HepG2 (cell line): ENCODE results near the gene ZNF644. TPM values are rescaled to one million over a fixed set of nuclear protein-coding genes. Genes with fewer than 3 reads are reported as not detected.
A peak's percentile ranks its signal among the peaks of the same experiment; 100 is the strongest.

ENCODE experiments used
- BCL6 ChIP-seq: IDR thresholded peaks from 2 replicates; pipeline ENCODE4 v1.6.1; 2016; ENCODE audit warnings: missing genetic modification reagents, missing compliant biosample characterization
- CCAR2 ChIP-seq: fragments of 200-400 bp; formaldehyde crosslinking; optimal IDR thresholded peaks from 2 replicates; pipeline ENCODE3; 2018; ENCODE audit warnings: low read depth, mild to moderate bottlenecking, low read length, moderate library complexity
- FOXA1 ChIP-seq, 2 experiments: fragments of 450-650 bp in 1 of 2; sonication (generic) in 1 of 2; formaldehyde crosslinking in 1 of 2; IDR thresholded peaks; 2 replicates each; pipeline versions ENCODE4 v1.4.0 to v1.6.1; 2016 to 2020; ENCODE audit warnings: missing genetic modification reagents in 1 of 2
- GATA4 ChIP-seq: sonication (generic); IDR thresholded peaks from 2 replicates; pipeline ENCODE4 v1.6.1; 2016; ENCODE audit warnings: antibody characterized with exemption, low read depth, borderline replicate concordance
- MEIS2 ChIP-seq: sonication (generic); formaldehyde crosslinking; IDR thresholded peaks from 2 replicates; pipeline ENCODE4 v1.9.0; 2021; ENCODE audit warnings: mild to moderate bottlenecking, missing genetic modification reagents
- NCOA2 ChIP-seq: sonication (generic); formaldehyde crosslinking; IDR thresholded peaks from 2 replicates; pipeline ENCODE4 v1.8.0; 2022; ENCODE audit warnings: inconsistent platforms
- NFYC ChIP-seq: IDR thresholded peaks from 2 replicates; pipeline ENCODE4 v1.6.1; 2016; ENCODE audit warnings: missing genetic modification reagents, missing compliant biosample characterization
- PRMT3 ChIP-seq: sonication (generic); formaldehyde crosslinking; IDR thresholded peaks from 2 replicates; pipeline ENCODE4 v1.8.1; 2022; ENCODE audit warnings: low read depth, mild to moderate bottlenecking, moderate library complexity, missing genetic modification reagents, borderline replicate concordance
- SAP130 ChIP-seq: IDR thresholded peaks from 2 replicates; pipeline ENCODE4 v1.6.1; 2016; ENCODE audit warnings: low read depth
- STAG1 ChIP-seq: sonication (generic); formaldehyde crosslinking; IDR thresholded peaks from 2 replicates; pipeline ENCODE4 v1.4.0; 2020; ENCODE audit warnings: missing genetic modification reagents
- TBX2 ChIP-seq: sonication (generic); formaldehyde crosslinking; IDR thresholded peaks from 2 replicates; pipeline ENCODE4 v1.5.0; 2020; ENCODE audit warnings: missing genetic modification reagents, mild to moderate bottlenecking, borderline replicate concordance
- ZNF432 ChIP-seq: sonication (generic); formaldehyde crosslinking; IDR thresholded peaks from 2 replicates; pipeline ENCODE4 v1.5.0; 2020; ENCODE audit warnings: missing genetic modification reagents, mild to moderate bottlenecking, borderline replicate concordance
- ZNF781 ChIP-seq: sonication (generic); formaldehyde crosslinking; IDR thresholded peaks from 2 replicates; pipeline ENCODE4 v1.5.1; 2020; ENCODE audit warnings: borderline replicate concordance, mild to moderate bottlenecking, missing genetic modification reagents; ENCODE audit errors: not compliant biosample characterization
- ZNF782 ChIP-seq: sonication (generic); formaldehyde crosslinking; IDR thresholded peaks from 2 replicates; pipeline ENCODE4 v1.4.0; 2020; ENCODE audit warnings: missing genetic modification reagents, mild to moderate bottlenecking, borderline replicate concordance
- ZNF83 ChIP-seq: sonication (generic); formaldehyde crosslinking; IDR thresholded peaks from 2 replicates; pipeline ENCODE4 v1.4.0; 2020; ENCODE audit warnings: missing genetic modification reagents, mild to moderate bottlenecking, borderline replicate concordance
- ZNF879 ChIP-seq: sonication (generic); formaldehyde crosslinking; IDR thresholded peaks from 2 replicates; pipeline ENCODE4 v1.8.1; 2023; ENCODE audit warnings: missing genetic modification reagents
- polyA plus RNA-seq, 8 experiments: library from polyadenylated mRNA; depleted of rRNA in 3 of 8; stranded (reverse) in 7 of 8; unstranded in 1 of 8; fragments of >200 nt; fragmentation: Illumina TruSeq in 4 of 8; extraction: Trizol in 4 of 8; gene quantifications; 2 replicates each; pipeline versions ENCODE4 v1.2.1 to v1.2.3, GENCODE V29; 2011 to 2016; ENCODE audit warnings: low read depth in 4 of 8, missing spikeins in 1 of 8, mixed read lengths in 1 of 8; ENCODE audit not compliant: insufficient read depth in 1 of 8
- total RNA-seq, 5 experiments: library from RNA; depleted of rRNA; stranded (reverse); fragments of >200 nt; fragmentation: Illumina TruSeq; extraction: Trizol; gene quantifications; 2 replicates each; pipeline ENCODE4 v1.2.3, GENCODE V29; 2016; ENCODE audit warnings: low read depth in 1 of 5
- TF ChIP-seq, protein P1 (sequence below): IDR thresholded peaks from 2 replicates; pipeline ENCODE4 v1.6.1; 2018; ENCODE audit warnings: missing genetic modification reagents
- TF ChIP-seq, protein P2 (sequence below): sonication (generic); formaldehyde crosslinking; IDR thresholded peaks from 2 replicates; pipeline ENCODE4 v1.5.0; 2020; ENCODE audit warnings: missing genetic modification reagents
- TF ChIP-seq, protein P3 (sequence below): sonication (generic); formaldehyde crosslinking; IDR thresholded peaks from 2 replicates; pipeline ENCODE4 v1.8.0; 2022; ENCODE audit warnings: low read depth, missing genetic modification reagents
- TF ChIP-seq, protein P4 (sequence below): sonication (generic); formaldehyde crosslinking; IDR thresholded peaks from 2 replicates; pipeline ENCODE4 v1.8.0; 2022; ENCODE audit warnings: missing genetic modification reagents, mild to moderate bottlenecking, moderate library complexity, borderline replicate concordance
- TF ChIP-seq, protein P5 (sequence below): sonication (generic); formaldehyde crosslinking; IDR thresholded peaks from 2 replicates; pipeline ENCODE4 v1.5.1; 2020; ENCODE audit warnings: mild to moderate bottlenecking, moderate library complexity, missing genetic modification reagents

ZNF644 gene
- total and polyA plus RNA-seq, 2 of the 13 experiments (the other 11 are each of a cell fraction or from before 2014, with no cell fraction given) = 17.7 to 51.7 TPM

DNA sequence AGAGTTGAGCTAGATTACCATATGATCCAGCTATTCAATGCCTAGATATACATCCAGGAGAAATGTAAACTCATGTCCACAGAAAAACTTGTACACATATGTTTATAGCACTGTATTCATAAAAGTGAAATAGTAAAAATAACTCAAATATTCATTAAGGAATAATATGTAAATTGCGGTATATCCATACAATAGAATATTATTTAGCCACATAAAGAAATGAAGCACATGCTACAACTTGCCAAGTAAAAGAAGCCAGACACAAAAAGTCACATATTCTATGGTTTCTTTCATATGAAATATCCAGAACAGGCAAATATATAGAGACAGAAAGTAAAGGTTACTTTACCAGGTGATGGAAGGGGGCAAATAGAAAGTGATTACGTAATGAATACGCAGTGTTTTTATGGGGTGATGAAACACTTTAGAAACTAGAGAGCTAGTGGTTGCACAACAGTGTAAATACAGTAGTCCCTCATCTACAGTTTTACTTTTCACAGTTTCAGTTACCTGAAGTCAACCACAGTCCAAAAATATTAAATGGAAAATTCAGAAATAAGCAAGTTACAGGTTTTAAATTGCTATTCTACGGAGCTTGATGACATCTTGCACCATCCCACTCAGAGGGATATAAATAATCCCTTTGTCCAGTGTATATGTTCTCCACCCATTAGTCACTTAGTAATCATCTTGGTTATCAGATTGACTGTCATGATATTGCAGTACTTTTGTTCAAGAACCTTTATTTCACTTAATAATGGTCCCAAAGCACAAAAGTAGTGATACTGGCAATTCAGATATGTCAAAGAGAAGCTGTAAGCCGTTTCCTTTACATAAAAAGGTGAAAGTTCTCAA is 62.3 kb downstream of the ZNF644 start (continued):
- TF ChIP-seq, protein P1, sequence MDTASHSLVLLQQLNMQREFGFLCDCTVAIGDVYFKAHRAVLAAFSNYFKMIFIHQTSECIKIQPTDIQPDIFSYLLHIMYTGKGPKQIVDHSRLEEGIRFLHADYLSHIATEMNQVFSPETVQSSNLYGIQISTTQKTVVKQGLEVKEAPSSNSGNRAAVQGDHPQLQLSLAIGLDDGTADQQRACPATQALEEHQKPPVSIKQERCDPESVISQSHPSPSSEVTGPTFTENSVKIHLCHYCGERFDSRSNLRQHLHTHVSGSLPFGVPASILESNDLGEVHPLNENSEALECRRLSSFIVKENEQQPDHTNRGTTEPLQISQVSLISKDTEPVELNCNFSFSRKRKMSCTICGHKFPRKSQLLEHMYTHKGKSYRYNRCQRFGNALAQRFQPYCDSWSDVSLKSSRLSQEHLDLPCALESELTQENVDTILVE (CRISPR knock-in tag) = no peak
- no peak for TF ChIP-seq ZNF432 (CRISPR knock-in tag)
- no peak for TF ChIP-seq ZNF781
- TF ChIP-seq ZNF879 (CRISPR knock-in tag) = no peak
- TF ChIP-seq, protein P2, sequence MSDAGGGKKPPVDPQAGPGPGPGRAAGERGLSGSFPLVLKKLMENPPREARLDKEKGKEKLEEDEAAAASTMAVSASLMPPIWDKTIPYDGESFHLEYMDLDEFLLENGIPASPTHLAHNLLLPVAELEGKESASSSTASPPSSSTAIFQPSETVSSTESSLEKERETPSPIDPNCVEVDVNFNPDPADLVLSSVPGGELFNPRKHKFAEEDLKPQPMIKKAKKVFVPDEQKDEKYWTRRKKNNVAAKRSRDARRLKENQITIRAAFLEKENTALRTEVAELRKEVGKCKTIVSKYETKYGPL = peak; percentile 72; the same call in 1 of the 2 replicates
- TF ChIP-seq GATA4 = no peak
- no peak for TF ChIP-seq TBX2 (CRISPR knock-in tag)
- TF ChIP-seq, protein P3, sequence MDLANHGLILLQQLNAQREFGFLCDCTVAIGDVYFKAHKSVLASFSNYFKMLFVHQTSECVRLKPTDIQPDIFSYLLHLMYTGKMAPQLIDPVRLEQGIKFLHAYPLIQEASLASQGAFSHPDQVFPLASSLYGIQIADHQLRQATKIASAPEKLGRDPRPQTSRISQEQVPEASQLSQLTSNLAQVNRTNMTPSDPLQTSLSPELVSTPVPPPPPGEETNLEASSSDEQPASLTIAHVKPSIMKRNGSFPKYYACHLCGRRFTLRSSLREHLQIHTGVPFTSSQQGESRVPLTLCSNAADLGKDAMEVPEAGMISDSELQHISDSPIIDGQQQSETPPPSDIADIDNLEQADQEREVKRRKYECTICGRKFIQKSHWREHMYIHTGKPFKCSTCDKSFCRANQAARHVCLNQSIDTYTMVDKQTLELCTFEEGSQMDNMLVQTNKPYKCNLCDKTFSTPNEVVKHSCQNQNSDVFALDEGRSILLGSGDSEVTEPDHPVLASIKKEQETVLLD = no peak
- no peak for TF ChIP-seq CCAR2
- TF ChIP-seq NFYC (CRISPR knock-in tag) = no peak
- TF ChIP-seq, protein P4, sequence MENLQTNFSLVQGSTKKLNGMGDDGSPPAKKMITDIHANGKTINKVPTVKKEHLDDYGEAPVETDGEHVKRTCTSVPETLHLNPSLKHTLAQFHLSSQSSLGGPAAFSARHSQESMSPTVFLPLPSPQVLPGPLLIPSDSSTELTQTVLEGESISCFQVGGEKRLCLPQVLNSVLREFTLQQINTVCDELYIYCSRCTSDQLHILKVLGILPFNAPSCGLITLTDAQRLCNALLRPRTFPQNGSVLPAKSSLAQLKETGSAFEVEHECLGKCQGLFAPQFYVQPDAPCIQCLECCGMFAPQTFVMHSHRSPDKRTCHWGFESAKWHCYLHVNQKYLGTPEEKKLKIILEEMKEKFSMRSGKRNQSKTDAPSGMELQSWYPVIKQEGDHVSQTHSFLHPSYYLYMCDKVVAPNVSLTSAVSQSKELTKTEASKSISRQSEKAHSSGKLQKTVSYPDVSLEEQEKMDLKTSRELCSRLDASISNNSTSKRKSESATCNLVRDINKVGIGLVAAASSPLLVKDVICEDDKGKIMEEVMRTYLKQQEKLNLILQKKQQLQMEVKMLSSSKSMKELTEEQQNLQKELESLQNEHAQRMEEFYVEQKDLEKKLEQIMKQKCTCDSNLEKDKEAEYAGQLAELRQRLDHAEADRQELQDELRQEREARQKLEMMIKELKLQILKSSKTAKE = no peak
- TF ChIP-seq ZNF782 (CRISPR knock-in tag) = no peak
- TF ChIP-seq STAG1 = no peak
- no peak for TF ChIP-seq FOXA1 (IDR thresholded peaks at IDR 0.05)
- peak; percentile 86 for TF ChIP-seq FOXA1 (CRISPR knock-in tag; IDR thresholded peaks at IDR 0.05)
- TF ChIP-seq BCL6 (CRISPR knock-in tag) = peak; percentile 85
- peak; percentile 45 for TF ChIP-seq SAP130 (CRISPR knock-in tag)
- TF ChIP-seq MEIS2 (CRISPR knock-in tag) = no peak
- TF ChIP-seq, protein P5, sequence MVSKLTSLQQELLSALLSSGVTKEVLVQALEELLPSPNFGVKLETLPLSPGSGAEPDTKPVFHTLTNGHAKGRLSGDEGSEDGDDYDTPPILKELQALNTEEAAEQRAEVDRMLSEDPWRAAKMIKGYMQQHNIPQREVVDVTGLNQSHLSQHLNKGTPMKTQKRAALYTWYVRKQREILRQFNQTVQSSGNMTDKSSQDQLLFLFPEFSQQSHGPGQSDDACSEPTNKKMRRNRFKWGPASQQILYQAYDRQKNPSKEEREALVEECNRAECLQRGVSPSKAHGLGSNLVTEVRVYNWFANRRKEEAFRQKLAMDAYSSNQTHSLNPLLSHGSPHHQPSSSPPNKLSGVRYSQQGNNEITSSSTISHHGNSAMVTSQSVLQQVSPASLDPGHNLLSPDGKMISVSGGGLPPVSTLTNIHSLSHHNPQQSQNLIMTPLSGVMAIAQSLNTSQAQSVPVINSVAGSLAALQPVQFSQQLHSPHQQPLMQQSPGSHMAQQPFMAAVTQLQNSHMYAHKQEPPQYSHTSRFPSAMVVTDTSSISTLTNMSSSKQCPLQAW (CRISPR knock-in tag) = no peak
- no peak for TF ChIP-seq PRMT3
- TF ChIP-seq ZNF83 (CRISPR knock-in tag) = no peak
- TF ChIP-seq NCOA2 (CRISPR knock-in tag) = peak; percentile 61; the same call in 1 of the 2 replicates
